Measurements from ENCODE around the gene ACADS. TPM values are rescaled to one million over a fixed set of nuclear protein-coding genes. Genes with fewer than 3 reads are reported as not detected.
A peak's percentile ranks its signal among the peaks of the same experiment; 100 is the strongest.

Gene ACADS
- total RNA-seq, 1 experiment from 2014 or later = 15.9 TPM

GRCh38 chr12:120737557-120738251, 12.1 kb downstream of the ACADS start:
- Histone ChIP-seq H3K36me3 (ENCODE audit: control insufficient read depth, insufficient read depth, low read length) (no peaks in the 10 kb centered on the region), H3K9me3 (ENCODE audit: control insufficient read depth, insufficient read depth, low read depth, low read length) (no peaks in the 10 kb centered on the region), H3K4me3 (ENCODE audit: low read depth in 2 of 2, low read length in 2 of 2) (no peak overlapping the region), H3K27ac (ENCODE audit: low read length) (no peak overlapping the region), H3K27me3 (ENCODE audit: control insufficient read depth, insufficient read depth, low read length) (no peaks in the 10 kb centered on the region), H3K4me1 (ENCODE audit: control insufficient read depth, insufficient read depth, low read length) (no peaks in the 10 kb centered on the region)
- intact Hi-C loops (cut with micrococcal nuclease; ENCODE audit: unreplicated experiment) = no loop called here
- ChIA-PET POLR2A (no interaction called here), CTCF (interaction anchor here (0.5 to 0.6 kb wide), 2 partner anchors 10 to 268 kb away, joined by 3 to 5 read pairs; no protein-coding TSS in a partner anchor)
- no TSS peak for BruUV-seq (replicated peaks)
- TF ChIP-seq REST (IDR thresholded peaks at IDR 0.05; ENCODE audit: insufficient read depth in 1 of 2, low read depth in 2 of 2, low read length in 1 of 2) = no peak
- TF ChIP-seq SIN3A (IDR thresholded peaks at IDR 0.05; ENCODE audit: borderline replicate concordance, insufficient read depth, low read depth, low read length) = no peak
- TF ChIP-seq TCF7L2 (IDR thresholded peaks at IDR 0.05; ENCODE audit: low read depth, low read length) = no peak
- TF ChIP-seq CTCF (IDR thresholded peaks at IDR 0.05) = no peak; the same call in 1 of the 2 replicates
- TF ChIP-seq POLR2AphosphoS5 (IDR thresholded peaks at IDR 0.05; ENCODE audit: low read depth, low read length) = no peak
- DNase-seq (ENCODE audit: low read depth, low spot score) = no peak
- peak; percentile 58 for ATAC-seq
- in situ Hi-C loops (cut with HindIII; ENCODE audit: low pct_unique_long_range_greater_than_20kb, low sequenced_read_pairs) = no loop called here

- Histone ChIP-seq H3K36me3 (ENCODE audit: control insufficient read depth, insufficient read depth, low read length) (no peaks in the 10 kb centered on the region), H3K4me1 (ENCODE audit: control insufficient read depth, insufficient read depth, low read length) (no peaks in the 10 kb centered on the region), H3K9me3 (ENCODE audit: control insufficient read depth, insufficient read depth, low read depth, low read length) (no peaks in the 10 kb centered on the region), H3K4me3 (ENCODE audit: low read depth in 2 of 2, low read length in 2 of 2) (no peak overlapping the region), H3K27me3 (ENCODE audit: control insufficient read depth, insufficient read depth, low read length) (no peaks in the 10 kb centered on the region), H3K27ac (ENCODE audit: low read length) (no peak overlapping the region)
- intact Hi-C loops (cut with micrococcal nuclease; ENCODE audit: unreplicated experiment) (no loop called here), in situ Hi-C loops (cut with HindIII; ENCODE audit: low pct_unique_long_range_greater_than_20kb, low sequenced_read_pairs) (no loop called here)
- ATAC-seq = no peak
- POLR2A ChIA-PET = no interaction called here
- no TSS peak for BruUV-seq (replicated peaks)
- TF ChIP-seq TCF7L2 (IDR thresholded peaks at IDR 0.05; ENCODE audit: low read depth, low read length) (no peak), POLR2AphosphoS5 (IDR thresholded peaks at IDR 0.05; ENCODE audit: low read depth, low read length) (no peak), CTCF (IDR thresholded peaks at IDR 0.05) (no peak), SIN3A (IDR thresholded peaks at IDR 0.05; ENCODE audit: borderline replicate concordance, insufficient read depth, low read depth, low read length) (no peak), REST (IDR thresholded peaks at IDR 0.05; ENCODE audit: insufficient read depth in 1 of 2, low read depth in 2 of 2, low read length in 1 of 2) (no peak)
- CTCF ChIA-PET = interaction anchor here (0.5 to 0.6 kb wide), 2 partner anchors 9 to 267 kb away, joined by 3 to 5 read pairs; no protein-coding TSS in a partner anchor
- DNase-seq (ENCODE audit: low read depth, low spot score) = no peak
Observed at GRCh38 chr12:120738252-120739030, 12.8 kb downstream of the ACADS start.
